ENCODE data around the gene ZSWIM3. TPM values are rescaled to one million over a fixed set of nuclear protein-coding genes. Genes with fewer than 3 reads are reported as not detected.
A peak's percentile ranks its signal among the peaks of the same experiment; 100 is the strongest.

Gene ZSWIM3
- total and polyA plus RNA-seq, 2 of the 13 experiments (the other 11 are each of a cell fraction or from before 2014, with no cell fraction given) = 5.2 to 5.8 TPM

- TF ChIP-seq RERE (CRISPR knock-in tag; IDR thresholded peaks at IDR 0.05; ENCODE audit: low read depth) = no peak
- TF ChIP-seq RAD51 (IDR thresholded peaks at IDR 0.05; ENCODE audit: borderline replicate concordance) = no peak
- TF ChIP-seq GPN1 (CRISPR knock-in tag; IDR thresholded peaks at IDR 0.05; ENCODE audit: borderline replicate concordance) = no peak
- TF ChIP-seq KDM3A (CRISPR knock-in tag; IDR thresholded peaks at IDR 0.05; ENCODE audit: low read depth) = no peak; the same call in 1 of the 2 replicates
- TF ChIP-seq ZNF430 (CRISPR knock-in tag; IDR thresholded peaks at IDR 0.05) = peak; percentile 63; the same call in 1 of the 2 replicates
- TF ChIP-seq MLXIP (CRISPR knock-in tag; IDR thresholded peaks at IDR 0.05; ENCODE audit: borderline replicate concordance) = no peak
- no peak for TF ChIP-seq STAT5B (CRISPR knock-in tag; IDR thresholded peaks at IDR 0.05)
- no peak for TF ChIP-seq ZFP37 (CRISPR knock-in tag; IDR thresholded peaks at IDR 0.05; ENCODE audit: borderline replicate concordance)
- TF ChIP-seq ZNF878 (CRISPR knock-in tag; IDR thresholded peaks at IDR 0.05) = no peak; the same call in 1 of the 2 replicates
- no peak for TF ChIP-seq ZSCAN22 (CRISPR knock-in tag; IDR thresholded peaks at IDR 0.05)
- no peak; the same call in 1 of the 2 replicates for TF ChIP-seq GFI1 (CRISPR knock-in tag; IDR thresholded peaks at IDR 0.05; ENCODE audit: borderline replicate concordance)
- no peak for TF ChIP-seq NFYC (CRISPR knock-in tag; IDR thresholded peaks at IDR 0.05)
- TF ChIP-seq ZMYM3 (CRISPR knock-in tag; IDR thresholded peaks at IDR 0.05) = peak; percentile 98
- TF ChIP-seq ZNF513 (CRISPR knock-in tag; conservative IDR thresholded peaks at IDR 0.05) = no peak
- no peak; the same call in 1 of the 2 replicates for TF ChIP-seq ZSCAN25 (CRISPR knock-in tag; IDR thresholded peaks at IDR 0.05)
- TF ChIP-seq NFRKB (IDR thresholded peaks at IDR 0.05) = no peak
Observed at GRCh38 chr20:45909336-45909808, 52.0 kb downstream of the ZSWIM3 start (continued).

Data from HepG2 (cell line).